ENCODE measurements around the gene SLC39A11.

DNA sequence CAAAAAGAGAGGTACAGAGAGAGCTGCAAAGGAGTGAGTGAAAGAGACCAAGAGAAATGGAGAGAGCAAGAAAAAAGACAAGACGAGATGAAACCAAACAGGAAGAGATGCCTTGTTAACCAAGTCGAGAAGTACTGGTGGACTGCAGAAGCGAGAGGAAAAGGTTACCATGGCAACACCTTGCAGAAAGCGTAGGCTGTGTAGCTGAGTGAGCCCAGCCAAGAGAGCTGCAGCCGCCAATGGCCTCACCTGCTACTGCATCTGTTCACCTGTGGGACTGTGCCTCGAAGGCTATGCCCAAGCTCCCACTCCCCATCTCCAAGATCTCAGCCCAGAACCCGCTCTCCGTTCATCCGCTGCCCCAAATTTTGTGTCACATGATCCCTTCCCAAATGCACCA lies 161.3 kb downstream of the SLC39A11 start:
- TF ChIP-seq EP300 (IDR thresholded peaks at IDR 0.05; ENCODE audit: borderline replicate concordance) = no peak
- no peak for TF ChIP-seq TAF1 (IDR thresholded peaks at IDR 0.05; ENCODE audit: low read depth)
- TF ChIP-seq, protein P1, sequence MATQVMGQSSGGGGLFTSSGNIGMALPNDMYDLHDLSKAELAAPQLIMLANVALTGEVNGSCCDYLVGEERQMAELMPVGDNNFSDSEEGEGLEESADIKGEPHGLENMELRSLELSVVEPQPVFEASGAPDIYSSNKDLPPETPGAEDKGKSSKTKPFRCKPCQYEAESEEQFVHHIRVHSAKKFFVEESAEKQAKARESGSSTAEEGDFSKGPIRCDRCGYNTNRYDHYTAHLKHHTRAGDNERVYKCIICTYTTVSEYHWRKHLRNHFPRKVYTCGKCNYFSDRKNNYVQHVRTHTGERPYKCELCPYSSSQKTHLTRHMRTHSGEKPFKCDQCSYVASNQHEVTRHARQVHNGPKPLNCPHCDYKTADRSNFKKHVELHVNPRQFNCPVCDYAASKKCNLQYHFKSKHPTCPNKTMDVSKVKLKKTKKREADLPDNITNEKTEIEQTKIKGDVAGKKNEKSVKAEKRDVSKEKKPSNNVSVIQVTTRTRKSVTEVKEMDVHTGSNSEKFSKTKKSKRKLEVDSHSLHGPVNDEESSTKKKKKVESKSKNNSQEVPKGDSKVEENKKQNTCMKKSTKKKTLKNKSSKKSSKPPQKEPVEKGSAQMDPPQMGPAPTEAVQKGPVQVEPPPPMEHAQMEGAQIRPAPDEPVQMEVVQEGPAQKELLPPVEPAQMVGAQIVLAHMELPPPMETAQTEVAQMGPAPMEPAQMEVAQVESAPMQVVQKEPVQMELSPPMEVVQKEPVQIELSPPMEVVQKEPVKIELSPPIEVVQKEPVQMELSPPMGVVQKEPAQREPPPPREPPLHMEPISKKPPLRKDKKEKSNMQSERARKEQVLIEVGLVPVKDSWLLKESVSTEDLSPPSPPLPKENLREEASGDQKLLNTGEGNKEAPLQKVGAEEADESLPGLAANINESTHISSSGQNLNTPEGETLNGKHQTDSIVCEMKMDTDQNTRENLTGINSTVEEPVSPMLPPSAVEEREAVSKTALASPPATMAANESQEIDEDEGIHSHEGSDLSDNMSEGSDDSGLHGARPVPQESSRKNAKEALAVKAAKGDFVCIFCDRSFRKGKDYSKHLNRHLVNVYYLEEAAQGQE (IDR thresholded peaks at IDR 0.05; ENCODE audit: low read depth) = no peak
- TF ChIP-seq CEBPB (IDR thresholded peaks at IDR 0.05) = no peak
- TF ChIP-seq, protein P2, sequence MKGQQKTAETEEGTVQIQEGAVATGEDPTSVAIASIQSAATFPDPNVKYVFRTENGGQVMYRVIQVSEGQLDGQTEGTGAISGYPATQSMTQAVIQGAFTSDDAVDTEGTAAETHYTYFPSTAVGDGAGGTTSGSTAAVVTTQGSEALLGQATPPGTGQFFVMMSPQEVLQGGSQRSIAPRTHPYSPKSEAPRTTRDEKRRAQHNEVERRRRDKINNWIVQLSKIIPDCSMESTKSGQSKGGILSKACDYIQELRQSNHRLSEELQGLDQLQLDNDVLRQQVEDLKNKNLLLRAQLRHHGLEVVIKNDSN (IDR thresholded peaks at IDR 0.05) = no peak
- TF ChIP-seq TEAD4 (IDR thresholded peaks at IDR 0.05) = no peak
- no peak for TF ChIP-seq NFIC (IDR thresholded peaks at IDR 0.05)
- TF ChIP-seq RAD21 (IDR thresholded peaks at IDR 0.05; ENCODE audit: low read depth) = no peak
- TF ChIP-seq YY1 (IDR thresholded peaks at IDR 0.05; ENCODE audit: low read depth) = no peak
- no peak for TF ChIP-seq FOXM1 (IDR thresholded peaks at IDR 0.05; ENCODE audit: borderline replicate concordance, low read depth)
